ENCODE results near the gene CAP1.

- TF ChIP-seq, protein P1, sequence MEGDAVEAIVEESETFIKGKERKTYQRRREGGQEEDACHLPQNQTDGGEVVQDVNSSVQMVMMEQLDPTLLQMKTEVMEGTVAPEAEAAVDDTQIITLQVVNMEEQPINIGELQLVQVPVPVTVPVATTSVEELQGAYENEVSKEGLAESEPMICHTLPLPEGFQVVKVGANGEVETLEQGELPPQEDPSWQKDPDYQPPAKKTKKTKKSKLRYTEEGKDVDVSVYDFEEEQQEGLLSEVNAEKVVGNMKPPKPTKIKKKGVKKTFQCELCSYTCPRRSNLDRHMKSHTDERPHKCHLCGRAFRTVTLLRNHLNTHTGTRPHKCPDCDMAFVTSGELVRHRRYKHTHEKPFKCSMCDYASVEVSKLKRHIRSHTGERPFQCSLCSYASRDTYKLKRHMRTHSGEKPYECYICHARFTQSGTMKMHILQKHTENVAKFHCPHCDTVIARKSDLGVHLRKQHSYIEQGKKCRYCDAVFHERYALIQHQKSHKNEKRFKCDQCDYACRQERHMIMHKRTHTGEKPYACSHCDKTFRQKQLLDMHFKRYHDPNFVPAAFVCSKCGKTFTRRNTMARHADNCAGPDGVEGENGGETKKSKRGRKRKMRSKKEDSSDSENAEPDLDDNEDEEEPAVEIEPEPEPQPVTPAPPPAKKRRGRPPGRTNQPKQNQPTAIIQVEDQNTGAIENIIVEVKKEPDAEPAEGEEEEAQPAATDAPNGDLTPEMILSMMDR (IDR thresholded peaks at IDR 0.05), result no peak
- no peak for TF ChIP-seq POLR2AphosphoS5 (IDR thresholded peaks at IDR 0.05)
These were observed 52.4 kb downstream of the CAP1 start for GRCh38 chr1:40092706-40093639.
